ENCODE data around the gene MAST4. TPM values are rescaled to one million over a fixed set of nuclear protein-coding genes. Genes with fewer than 3 reads are reported as not detected.
A peak's percentile ranks its signal among the peaks of the same experiment; 100 is the strongest.

MAST4 gene
- polyA plus RNA-seq, 1 experiment, result 4.0 TPM

- peak; percentile 71 for TF ChIP-seq CTCF (IDR thresholded peaks at IDR 0.05; ENCODE audit: insufficient read depth, low read depth, low read length)
- Histone ChIP-seq H3K36me3 (ENCODE audit: control insufficient read depth, insufficient read depth, low read length) (no peaks in the 10 kb centered on the region), H3K4me3 (ENCODE audit: low read depth, low read length) (no peak overlapping the region), H3K27me3 (ENCODE audit: control insufficient read depth, insufficient read depth, low read length) (no peaks in the 10 kb centered on the region)
- POLR2A ChIA-PET, result no interaction called here
- CTCF ChIA-PET, result interaction anchor here (0.8 to 6.4 kb wide), 19 partner anchors 8 to 393 kb away, joined by 3 to 46 read pairs (median 4); no protein-coding TSS in a partner anchor
- DNase-seq (ENCODE audit: low read depth), result no peak
Measured at GRCh38 chr5:66814146-66814991, 218.2 kb downstream of the MAST4 start.

GRCh38 chr5:66818304-66818934 is 222.2 kb downstream of the MAST4 start:
- DNase-seq (ENCODE audit: low read depth), result no peak
- no peak for TF ChIP-seq CTCF (IDR thresholded peaks at IDR 0.05; ENCODE audit: insufficient read depth, low read depth, low read length)
- H3K4me3 ChIP-seq (ENCODE audit: low read depth, low read length), result no peak overlapping the region
- ChIA-PET CTCF (interaction anchor here (1.7 to 2.7 kb wide), 2 partner anchors 46 to 331 kb away, joined by 5 to 12 read pairs; no protein-coding TSS in a partner anchor), POLR2A (no interaction called here)
- H3K36me3 ChIP-seq (ENCODE audit: control insufficient read depth, insufficient read depth, low read length), result no peaks in the 10 kb centered on the region
- peaks cover 5% of the 10 kb centered on the region for H3K27me3 ChIP-seq (ENCODE audit: control insufficient read depth, insufficient read depth, low read length)

GRCh38 chr5:66818935-66819328 is 222.7 kb downstream of the MAST4 start:
- ChIA-PET POLR2A (no interaction called here), CTCF (interaction anchor here (0.8 to 2.7 kb wide), 2 partner anchors 12 to 45 kb away, joined by 3 to 12 read pairs; no protein-coding TSS in a partner anchor)
- H3K36me3 ChIP-seq (ENCODE audit: control insufficient read depth, insufficient read depth, low read length), result no peaks in the 10 kb centered on the region
- DNase-seq (ENCODE audit: low read depth), result no peak
- H3K27me3 ChIP-seq (ENCODE audit: control insufficient read depth, insufficient read depth, low read length), result peaks cover 5% of the 10 kb centered on the region
- no peak for TF ChIP-seq CTCF (IDR thresholded peaks at IDR 0.05; ENCODE audit: insufficient read depth, low read depth, low read length)
- no peak overlapping the region for H3K4me3 ChIP-seq (ENCODE audit: low read depth, low read length)

- Histone ChIP-seq H3K27me3 (ENCODE audit: control insufficient read depth, insufficient read depth, low read length) (peaks cover 5% of the 10 kb centered on the region), H3K4me3 (ENCODE audit: low read depth, low read length) (no peak overlapping the region), H3K36me3 (ENCODE audit: control insufficient read depth, insufficient read depth, low read length) (no peaks in the 10 kb centered on the region)
- CTCF ChIA-PET, result interaction anchor here (1.1 to 2.7 kb wide), 3 partner anchors 9 to 308 kb away, joined by 3 to 12 read pairs (median 9); no protein-coding TSS in a partner anchor
- POLR2A ChIA-PET, result no interaction called here
- TF ChIP-seq CTCF (IDR thresholded peaks at IDR 0.05; ENCODE audit: insufficient read depth, low read depth, low read length), result no peak
- DNase-seq (ENCODE audit: low read depth), result no peak
Measured at GRCh38 chr5:66820630-66821207, 224.5 kb downstream of the MAST4 start.

All from BJ (cell line).